ENCODE measurements around the gene SLITRK5. TPM values are rescaled to one million over a fixed set of nuclear protein-coding genes. Genes with fewer than 3 reads are reported as not detected.

Gene SLITRK5
- total RNA-seq (0.14 TPM), polyA plus RNA-seq (0.09 TPM)
- long read RNA-seq, donor 1, result 0 reads
- long read RNA-seq, donor 2, result 0 reads
- long read RNA-seq, donor 3, result 0 reads
- long read RNA-seq, donor 4, result 0 reads
- long read RNA-seq, donor 5, result 0 reads
- long read RNA-seq, donor 6, result 0 reads
- long read RNA-seq, donor 7, full-length matches to known transcripts, result 1 of 1 reads
- long read RNA-seq, donor 7, partial matches to known transcripts, result 0 of 1 reads
- long read RNA-seq, donor 7, other reads (novel, unspliced or antisense), result 0 of 1 reads
- long read RNA-seq, donor 8, result 0 reads
- long read RNA-seq, donor 9, result 0 reads
- long read RNA-seq, donor 10, result 0 reads

GRCh38 chr13:87671031-87671752 lies at the start of gene SLITRK5:
Gene SLITRK5 (plus strand): TSS chr13:87671371. CDS start chr13:87675389, 4,018 bp downstream.
- Histone ChIP-seq H3K27ac (ENCODE audit: low read depth in 1 of 2, low read length in 1 of 2) (peak within 1 kb of the TSS in 1 of 2 donors; percentile 29), H3K36me3 (ENCODE audit: control insufficient read depth in 2 of 2, insufficient read depth in 2 of 2, low read length in 1 of 2) (no peaks in the 10 kb centered on the region), H3K4me3 (ENCODE audit: low read length in 2 of 2) (peak within 1 kb of the TSS; percentile 37 to 39), H3K27me3 (ENCODE audit: control insufficient read depth in 2 of 2, insufficient read depth in 1 of 2, low read length in 1 of 2) (peaks cover 38 to 57% of the 10 kb centered on the region in 2 donors), H3K9me3 (ENCODE audit: control insufficient read depth in 2 of 2, insufficient read depth in 1 of 2, low read length in 1 of 2) (peaks cover 0 to 4% of the 10 kb centered on the region in 2 donors), H3K4me1 (ENCODE audit: control insufficient read depth in 2 of 2, insufficient read depth in 2 of 2, low read length in 2 of 2) (peaks cover 0 to 6% of the 10 kb centered on the region in 2 donors)
- peak in 7 of 9 donors; percentile 35 to 74 (median 43) for DNase-seq (ENCODE audit: low read depth in 6 of 9, low spot score in 9 of 9)
- WGBS, result under 1% methylated on average over 43 of the region's 43 CpGs

GRCh38 chr13:87622971-87623370 lies 48.2 kb upstream of the SLITRK5 start:
- Histone ChIP-seq H3K9me3 (ENCODE audit: control insufficient read depth in 2 of 2, insufficient read depth in 1 of 2, low read length in 1 of 2) (no peaks in the 10 kb centered on the region), H3K4me3 (ENCODE audit: low read length in 2 of 2) (no peak overlapping the region), H3K27ac (ENCODE audit: low read depth in 1 of 2, low read length in 1 of 2) (no peak overlapping the region), H3K27me3 (ENCODE audit: control insufficient read depth in 2 of 2, insufficient read depth in 1 of 2, low read length in 1 of 2) (no peaks in the 10 kb centered on the region), H3K36me3 (ENCODE audit: control insufficient read depth in 2 of 2, insufficient read depth in 2 of 2, low read length in 1 of 2) (no peaks in the 10 kb centered on the region), H3K4me1 (ENCODE audit: control insufficient read depth in 2 of 2, insufficient read depth in 2 of 2, low read length in 2 of 2) (no peaks in the 10 kb centered on the region)
- no peak for DNase-seq (ENCODE audit: low read depth in 6 of 9, low spot score in 9 of 9)
- 88% methylated on average over 1 of the region's 1 CpG for WGBS

- no peak overlapping the region for H3K27ac ChIP-seq (ENCODE audit: low read depth in 1 of 2, low read length in 1 of 2)
- WGBS, result 38% methylated on average over 2 of the region's 2 CpGs
- H3K4me1 ChIP-seq (ENCODE audit: control insufficient read depth in 2 of 2, insufficient read depth in 2 of 2, low read length in 2 of 2), result no peaks in the 10 kb centered on the region
- no peaks in the 10 kb centered on the region for H3K9me3 ChIP-seq (ENCODE audit: control insufficient read depth in 2 of 2, insufficient read depth in 1 of 2, low read length in 1 of 2)
- H3K4me3 ChIP-seq (ENCODE audit: low read length in 2 of 2), result no peak overlapping the region
- H3K27me3 ChIP-seq (ENCODE audit: control insufficient read depth in 2 of 2, insufficient read depth in 1 of 2, low read length in 1 of 2), result no peaks in the 10 kb centered on the region
- no peaks in the 10 kb centered on the region for H3K36me3 ChIP-seq (ENCODE audit: control insufficient read depth in 2 of 2, insufficient read depth in 2 of 2, low read length in 1 of 2)
- no peak for DNase-seq (ENCODE audit: low read depth in 6 of 9, low spot score in 9 of 9)
Measured at GRCh38 chr13:87656306-87656705, 14.9 kb upstream of the SLITRK5 start.

GRCh38 chr13:87661471-87661870 lies 9.7 kb upstream of the SLITRK5 start:
- no peaks in the 10 kb centered on the region for H3K9me3 ChIP-seq (ENCODE audit: control insufficient read depth in 2 of 2, insufficient read depth in 1 of 2, low read length in 1 of 2)
- H3K4me3 ChIP-seq (ENCODE audit: low read length in 2 of 2), result no peak overlapping the region
- no peak overlapping the region for H3K27ac ChIP-seq (ENCODE audit: low read depth in 1 of 2, low read length in 1 of 2)
- H3K4me1 ChIP-seq (ENCODE audit: control insufficient read depth in 2 of 2, insufficient read depth in 2 of 2, low read length in 2 of 2), result no peaks in the 10 kb centered on the region
- H3K36me3 ChIP-seq (ENCODE audit: control insufficient read depth in 2 of 2, insufficient read depth in 2 of 2, low read length in 1 of 2), result no peaks in the 10 kb centered on the region
- WGBS, result 86% methylated on average over 3 of the region's 3 CpGs
- H3K27me3 ChIP-seq (ENCODE audit: control insufficient read depth in 2 of 2, insufficient read depth in 1 of 2, low read length in 1 of 2), result no peaks in the 10 kb centered on the region
- DNase-seq (ENCODE audit: low read depth in 6 of 9, low spot score in 9 of 9), result no peak

- no peak overlapping the region for H3K27ac ChIP-seq (ENCODE audit: low read depth in 1 of 2, low read length in 1 of 2)
- H3K36me3 ChIP-seq (ENCODE audit: control insufficient read depth in 2 of 2, insufficient read depth in 2 of 2, low read length in 1 of 2), result no peaks in the 10 kb centered on the region
- H3K4me3 ChIP-seq (ENCODE audit: low read length in 2 of 2), result no peak overlapping the region
- 95% methylated on average over 1 of the region's 1 CpG for WGBS
- H3K4me1 ChIP-seq (ENCODE audit: control insufficient read depth in 2 of 2, insufficient read depth in 2 of 2, low read length in 2 of 2), result peaks cover 0 to 6% of the 10 kb centered on the region in 2 donors
- no peaks in the 10 kb centered on the region for H3K9me3 ChIP-seq (ENCODE audit: control insufficient read depth in 2 of 2, insufficient read depth in 1 of 2, low read length in 1 of 2)
- no peak for DNase-seq (ENCODE audit: low read depth in 6 of 9, low spot score in 9 of 9)
- peaks cover 5 to 13% of the 10 kb centered on the region in 2 donors for H3K27me3 ChIP-seq (ENCODE audit: control insufficient read depth in 2 of 2, insufficient read depth in 1 of 2, low read length in 1 of 2)
Measured at GRCh38 chr13:87666831-87667230, 4.3 kb upstream of the SLITRK5 start.

GRCh38 chr13:87667686-87668085 lies 3.5 kb upstream of the SLITRK5 start:
- WGBS, result 87% methylated on average over 1 of the region's 1 CpG
- H3K4me3 ChIP-seq (ENCODE audit: low read length in 2 of 2), result no peak overlapping the region
- H3K9me3 ChIP-seq (ENCODE audit: control insufficient read depth in 2 of 2, insufficient read depth in 1 of 2, low read length in 1 of 2), result no peaks in the 10 kb centered on the region
- H3K36me3 ChIP-seq (ENCODE audit: control insufficient read depth in 2 of 2, insufficient read depth in 2 of 2, low read length in 1 of 2), result no peaks in the 10 kb centered on the region
- H3K27ac ChIP-seq (ENCODE audit: low read depth in 1 of 2, low read length in 1 of 2), result no peak overlapping the region
- H3K4me1 ChIP-seq (ENCODE audit: control insufficient read depth in 2 of 2, insufficient read depth in 2 of 2, low read length in 2 of 2), result peaks cover 0 to 6% of the 10 kb centered on the region in 2 donors
- DNase-seq (ENCODE audit: low read depth in 6 of 9, low spot score in 9 of 9), result no peak
- H3K27me3 ChIP-seq (ENCODE audit: control insufficient read depth in 2 of 2, insufficient read depth in 1 of 2, low read length in 1 of 2), result peaks cover 14 to 22% of the 10 kb centered on the region in 2 donors

GRCh38 chr13:87669379-87669978 lies 1.7 kb upstream of the SLITRK5 start:
- Histone ChIP-seq H3K36me3 (ENCODE audit: control insufficient read depth in 2 of 2, insufficient read depth in 2 of 2, low read length in 1 of 2) (no peaks in the 10 kb centered on the region), H3K4me3 (ENCODE audit: low read length in 2 of 2) (no peak overlapping the region), H3K27ac (ENCODE audit: low read depth in 1 of 2, low read length in 1 of 2) (no peak overlapping the region), H3K27me3 (ENCODE audit: control insufficient read depth in 2 of 2, insufficient read depth in 1 of 2, low read length in 1 of 2) (peaks cover 32 to 40% of the 10 kb centered on the region in 2 donors), H3K9me3 (ENCODE audit: control insufficient read depth in 2 of 2, insufficient read depth in 1 of 2, low read length in 1 of 2) (no peaks in the 10 kb centered on the region), H3K4me1 (ENCODE audit: control insufficient read depth in 2 of 2, insufficient read depth in 2 of 2, low read length in 2 of 2) (peaks cover 0 to 6% of the 10 kb centered on the region in 2 donors)
- WGBS, result 38% methylated on average over 3 of the region's 3 CpGs
- DNase-seq (ENCODE audit: low read depth in 6 of 9, low spot score in 9 of 9), result peak in 1 of 9 donors; percentile 46

- Histone ChIP-seq H3K4me1 (ENCODE audit: control insufficient read depth in 2 of 2, insufficient read depth in 2 of 2, low read length in 2 of 2) (peaks cover 0 to 11% of the 10 kb centered on the region in 2 donors), H3K4me3 (ENCODE audit: low read length in 2 of 2) (peak overlapping the region; percentile 37 to 39), H3K27ac (ENCODE audit: low read depth in 1 of 2, low read length in 1 of 2) (no peak overlapping the region), H3K27me3 (ENCODE audit: control insufficient read depth in 2 of 2, insufficient read depth in 1 of 2, low read length in 1 of 2) (peaks cover 38 to 65% of the 10 kb centered on the region in 2 donors), H3K9me3 (ENCODE audit: control insufficient read depth in 2 of 2, insufficient read depth in 1 of 2, low read length in 1 of 2) (peaks cover 3 to 12% of the 10 kb centered on the region in 2 donors), H3K36me3 (ENCODE audit: control insufficient read depth in 2 of 2, insufficient read depth in 2 of 2, low read length in 1 of 2) (no peaks in the 10 kb centered on the region)
- WGBS, result 1% methylated on average over 88 of the region's 89 CpGs
- DNase-seq (ENCODE audit: low read depth in 6 of 9, low spot score in 9 of 9), result peak in 1 of 9 donors; percentile 8
Measured at GRCh38 chr13:87671753-87672605, 808 bp downstream of the SLITRK5 start.
